Smooth muscle cell (in vitro differentiated cells): ENCODE measurements around the gene MUCL1. TPM values are rescaled to one million over a fixed set of nuclear protein-coding genes. Genes with fewer than 3 reads are reported as not detected.

Experiments
- DNase-seq: peaks from one replicate; lab custom pipeline; 2025; ENCODE audit not compliant: unreplicated experiment; lab: John Stamatoyannopoulos, UW
- H2AFZ ChIP-seq: fragments of 200-600 bp; sonication (generic); 2 replicates; pipeline ENCODE4 v1.6.0; 2016; ENCODE audit warnings: antibody characterized with exemption, low read depth, mild to moderate bottlenecking
- H3F3A ChIP-seq: fragments of 200-600 bp; sonication (generic); 2 replicates; pipeline ENCODE4 v1.6.0; 2017; ENCODE audit warnings: antibody characterized with exemption, low read depth
- H3K27ac ChIP-seq: fragments of 200-600 bp; sonication (generic); 2 replicates; pipeline ENCODE4 v1.5.1; 2016; ENCODE audit warnings: low read depth, mild to moderate bottlenecking
- H3K27me3 ChIP-seq: fragments of 200-600 bp; sonication (generic); 2 replicates; pipeline ENCODE4 v1.6.1; 2016; ENCODE audit warnings: low read depth, mild to moderate bottlenecking
- H3K36me3 ChIP-seq: fragments of 200-600 bp; sonication (generic); 2 replicates; pipeline ENCODE4 v1.5.1; 2016; ENCODE audit warnings: low read depth
- H3K4me1 ChIP-seq: fragments of 200-600 bp; sonication (generic); 2 replicates; pipeline ENCODE4 v1.5.1; 2016; ENCODE audit warnings: low read depth
- H3K4me2 ChIP-seq: fragments of 200-600 bp; sonication (generic); 2 replicates; pipeline ENCODE4 v1.6.0; 2016; ENCODE audit warnings: mild to moderate bottlenecking
- H3K4me3 ChIP-seq: fragments of 200-600 bp; sonication (generic); 2 replicates; pipeline ENCODE4 v1.5.1; 2016; ENCODE audit warnings: mild to moderate bottlenecking
- H3K79me2 ChIP-seq: fragments of 200-600 bp; sonication (generic); 2 replicates; pipeline ENCODE4 v1.6.0; 2016; ENCODE audit warnings: low read depth, mild to moderate bottlenecking
- H3K9ac ChIP-seq: fragments of 200-600 bp; sonication (generic); 2 replicates; pipeline ENCODE4 v1.6.0; 2016; ENCODE audit warnings: low read depth
- H3K9me3 ChIP-seq: fragments of 200-600 bp; sonication (generic); replicated peaks from 2 replicates; pipeline ENCODE4 v1.5.1; 2016; ENCODE audit warnings: low read depth
- H4K20me1 ChIP-seq: fragments of 200-600 bp; sonication (generic); 2 replicates; pipeline ENCODE4 v1.6.0; 2016; ENCODE audit warnings: low read depth
- CTCF ChIP-seq: fragments of 200-600 bp; sonication (generic); IDR thresholded peaks from 2 replicates; pipeline ENCODE4 v1.5.1; 2017; ENCODE audit warnings: borderline replicate concordance, mild to moderate bottlenecking, antibody characterized with exemption; ENCODE audit not compliant: insufficient read depth, poor library complexity, severe bottlenecking
- WGBS: methylation state at CpG from one replicate; pipeline ENCODE4 v1.1.7; 2016; ENCODE audit warnings: low lambda C conversion rate; 5-methylcytosine and 5-hydroxymethylcytosine counted together
- polyA plus RNA-seq: library from polyadenylated mRNA; unstranded; fragments of >200 nt; fragmentation: Nextera tagmentation; extraction: Ambion mirVana; gene quantifications from 2 replicates; pipeline ENCODE4 v1.2.1, GENCODE V29; 2016
- total RNA-seq: library from RNA; depleted of rRNA; stranded (reverse); fragments of >200 nt; gene quantifications from 2 replicates; pipeline ENCODE4 v1.2.3, GENCODE V29; 2014

Gene MUCL1
- total RNA-seq (10.8 and 11.8 TPM in 2 replicates), polyA plus RNA-seq (2.3 and 3.7 TPM in 2 replicates)

- WGBS, result 35% methylated on average over 6 of the region's 6 CpGs
- no peak within 1 kb of the TSS for H3K4me3 ChIP-seq
Observed at GRCh38 chr12:54853933-54854538, at the start of gene MUCL1. TSS of gene MUCL1 (plus strand) at chr12:54854516. CDS start at chr12:54854583, 67 bp downstream.

GRCh38 chr12:54821676-54822075 is 32.6 kb upstream of the MUCL1 start:
- Histone ChIP-seq H3K9me3 (no peaks in the 10 kb centered on the region), H3K9ac (no peak overlapping the region), H3F3A (no peaks in the 10 kb centered on the region), H3K4me1 (no peaks in the 10 kb centered on the region), H3K4me3 (no peak overlapping the region), H3K4me2 (no peak overlapping the region), H3K27ac (no peak overlapping the region), H3K27me3 (no peaks in the 10 kb centered on the region), H2AFZ (no peak overlapping the region), H3K79me2 (no peaks in the 10 kb centered on the region), H4K20me1 (no peaks in the 10 kb centered on the region), H3K36me3 (no peaks in the 10 kb centered on the region)
- no peak for DNase-seq
- 92% methylated on average over 3 of the region's 3 CpGs for WGBS
- no peak for TF ChIP-seq CTCF

More at GRCh38 chr12:54853933-54854538, at the start of gene MUCL1:
- no peak within 1 kb of the TSS for H3K27ac ChIP-seq
- H2AFZ ChIP-seq, result no peak within 1 kb of the TSS
- TF ChIP-seq CTCF, result peak; percentile 79
- no peak within 1 kb of the TSS for H3K9ac ChIP-seq
- no peaks in the 10 kb centered on the region for H3K4me1 ChIP-seq
- no peaks in the 10 kb centered on the region for H4K20me1 ChIP-seq
- H3K9me3 ChIP-seq, result no peaks in the 10 kb centered on the region
- no peaks in the 10 kb centered on the region for H3K36me3 ChIP-seq
- H3K27me3 ChIP-seq, result no peaks in the 10 kb centered on the region
- no peak within 1 kb of the TSS for H3K4me2 ChIP-seq
- DNase-seq, result no peak
- no peaks in the 10 kb centered on the region for H3K79me2 ChIP-seq
- H3F3A ChIP-seq, result no peaks in the 10 kb centered on the region

GRCh38 chr12:54824402-54824801 is 29.9 kb upstream of the MUCL1 start:
- no peaks in the 10 kb centered on the region for H3K79me2 ChIP-seq
- no peak overlapping the region for H3K9ac ChIP-seq
- 96% methylated on average over 2 of the region's 2 CpGs for WGBS
- H3K36me3 ChIP-seq, result no peaks in the 10 kb centered on the region
- H3F3A ChIP-seq, result no peaks in the 10 kb centered on the region
- no peaks in the 10 kb centered on the region for H4K20me1 ChIP-seq
- H3K27ac ChIP-seq, result no peak overlapping the region
- no peak overlapping the region for H3K4me2 ChIP-seq
- no peaks in the 10 kb centered on the region for H3K4me1 ChIP-seq
- TF ChIP-seq CTCF, result peak; percentile 25
- no peaks in the 10 kb centered on the region for H3K9me3 ChIP-seq
- H3K4me3 ChIP-seq, result no peak overlapping the region
- no peak for DNase-seq
- H2AFZ ChIP-seq, result no peak overlapping the region
- no peaks in the 10 kb centered on the region for H3K27me3 ChIP-seq

- H3K9ac ChIP-seq, result no peak overlapping the region
- no peak overlapping the region for H3K4me2 ChIP-seq
- no peaks in the 10 kb centered on the region for H3K4me1 ChIP-seq
- no peaks in the 10 kb centered on the region for H3K27me3 ChIP-seq
- no peak overlapping the region for H2AFZ ChIP-seq
- H3F3A ChIP-seq, result no peaks in the 10 kb centered on the region
- no peak for DNase-seq
- H3K27ac ChIP-seq, result no peak overlapping the region
- H3K36me3 ChIP-seq, result no peaks in the 10 kb centered on the region
- WGBS, result 91% methylated on average over 5 of the region's 5 CpGs
- no peak for TF ChIP-seq CTCF
- H3K79me2 ChIP-seq, result no peaks in the 10 kb centered on the region
- H4K20me1 ChIP-seq, result no peaks in the 10 kb centered on the region
- no peak overlapping the region for H3K4me3 ChIP-seq
- no peaks in the 10 kb centered on the region for H3K9me3 ChIP-seq
Observed at GRCh38 chr12:54829511-54829910, 24.8 kb upstream of the MUCL1 start.
